Tibial nerve (tissue), 4 donors: ENCODE data around the gene HRH1.

Experiments used
- EP300 ChIP-seq, 2 donors: sonication (generic); formaldehyde crosslinking; IDR thresholded peaks; one replicate each; pipeline ENCODE4 v1.6.1; 2017; ENCODE audit warnings: antibody characterized with exemption in 2 of 2, mild to moderate bottlenecking in 1 of 2
- POLR2A ChIP-seq, 2 donors: fragments of 450-650 bp; IDR thresholded peaks; one replicate each; pipeline ENCODE4 v1.6.1; 2017; ENCODE audit warnings: antibody characterized with exemption in 2 of 2, mild to moderate bottlenecking in 2 of 2, moderate library complexity in 2 of 2
- TF ChIP-seq, protein P1 (sequence below), 5 experiments: fragments of 200-600 bp in 3 of 5; fragments of 450-650 bp in 2 of 5; sonication (generic) in 3 of 5; IDR thresholded peaks; one replicate each; pipeline ENCODE4 v1.5.1; 2016 to 2019; ENCODE audit warnings: antibody characterized with exemption in 5 of 5, mild to moderate bottlenecking in 3 of 5, moderate library complexity in 2 of 5

DNA sequence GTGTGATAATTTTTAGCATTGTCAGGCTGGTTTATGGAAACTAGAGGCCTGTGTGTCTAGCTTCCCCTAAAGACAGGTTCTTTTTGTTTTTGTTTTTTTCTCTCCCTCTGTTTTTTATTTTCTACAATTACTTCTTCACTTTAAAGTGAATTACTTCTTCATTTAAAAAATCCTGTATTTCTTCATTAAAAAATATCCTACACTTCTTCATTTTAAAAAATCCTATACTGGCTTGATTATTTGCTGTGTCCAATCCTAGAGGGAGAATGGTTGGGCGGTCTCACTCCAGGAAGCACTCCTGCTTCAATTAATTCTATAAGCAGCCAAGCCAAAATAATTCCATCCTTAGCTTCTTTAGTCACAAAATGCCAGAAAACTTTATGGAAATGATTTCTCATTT lies 129.7 kb downstream of the HRH1 start:
- TF ChIP-seq, protein P1, sequence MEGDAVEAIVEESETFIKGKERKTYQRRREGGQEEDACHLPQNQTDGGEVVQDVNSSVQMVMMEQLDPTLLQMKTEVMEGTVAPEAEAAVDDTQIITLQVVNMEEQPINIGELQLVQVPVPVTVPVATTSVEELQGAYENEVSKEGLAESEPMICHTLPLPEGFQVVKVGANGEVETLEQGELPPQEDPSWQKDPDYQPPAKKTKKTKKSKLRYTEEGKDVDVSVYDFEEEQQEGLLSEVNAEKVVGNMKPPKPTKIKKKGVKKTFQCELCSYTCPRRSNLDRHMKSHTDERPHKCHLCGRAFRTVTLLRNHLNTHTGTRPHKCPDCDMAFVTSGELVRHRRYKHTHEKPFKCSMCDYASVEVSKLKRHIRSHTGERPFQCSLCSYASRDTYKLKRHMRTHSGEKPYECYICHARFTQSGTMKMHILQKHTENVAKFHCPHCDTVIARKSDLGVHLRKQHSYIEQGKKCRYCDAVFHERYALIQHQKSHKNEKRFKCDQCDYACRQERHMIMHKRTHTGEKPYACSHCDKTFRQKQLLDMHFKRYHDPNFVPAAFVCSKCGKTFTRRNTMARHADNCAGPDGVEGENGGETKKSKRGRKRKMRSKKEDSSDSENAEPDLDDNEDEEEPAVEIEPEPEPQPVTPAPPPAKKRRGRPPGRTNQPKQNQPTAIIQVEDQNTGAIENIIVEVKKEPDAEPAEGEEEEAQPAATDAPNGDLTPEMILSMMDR (IDR thresholded peaks at IDR 0.05), result no peak
- TF ChIP-seq EP300 (IDR thresholded peaks at IDR 0.05), result no peak
- TF ChIP-seq POLR2A (IDR thresholded peaks at IDR 0.05), result no peak
